ACC112 (cell line): ENCODE data around the gene DLG4.

Source experiments
- H2AFZ ChIP-seq: fragments of 200-600 bp; sonication (generic); one replicate; pipeline ENCODE4 v1.6.0; 2017; ENCODE audit warnings: antibody characterized with exemption, low read length; ENCODE audit not compliant: unreplicated experiment
- H3K27ac ChIP-seq: fragments of 200-600 bp; sonication (generic); 2 replicates; pipeline ENCODE4 v1.5.1; 2014; ENCODE audit warnings: low read depth, mild to moderate bottlenecking, antibody characterized with exemption, low read length, moderate library complexity
- H3K27me3 ChIP-seq: fragments of 200-600 bp; sonication (generic); 2 replicates; pipeline ENCODE4 v1.6.1; 2014; ENCODE audit warnings: mild to moderate bottlenecking, antibody characterized with exemption, low read length, moderate library complexity, mixed read lengths; ENCODE audit not compliant: insufficient read depth
- H3K36me3 ChIP-seq: fragments of 200-600 bp; sonication (generic); 2 replicates; pipeline ENCODE4 v1.6.1; 2016; ENCODE audit warnings: mild to moderate bottlenecking, antibody characterized with exemption, low read length, moderate library complexity, mixed read lengths; ENCODE audit not compliant: insufficient read depth
- H3K4me1 ChIP-seq: fragments of 200-600 bp; sonication (generic); one replicate; pipeline ENCODE4 v1.6.1; 2016; ENCODE audit warnings: low read length, mixed read lengths; ENCODE audit not compliant: insufficient read depth, unreplicated experiment, control insufficient read depth
- H3K4me3 ChIP-seq: fragments of 200-600 bp; sonication (generic); 2 replicates; pipeline ENCODE4 v1.5.1; 2014; ENCODE audit warnings: mild to moderate bottlenecking, low read depth, low read length
- H3K79me2 ChIP-seq: fragments of 200-600 bp; sonication (generic); one replicate; pipeline ENCODE4 v1.6.0; 2016; ENCODE audit warnings: low read length; ENCODE audit not compliant: control insufficient read depth, unreplicated experiment, insufficient read depth

DLG4 gene

DNA sequence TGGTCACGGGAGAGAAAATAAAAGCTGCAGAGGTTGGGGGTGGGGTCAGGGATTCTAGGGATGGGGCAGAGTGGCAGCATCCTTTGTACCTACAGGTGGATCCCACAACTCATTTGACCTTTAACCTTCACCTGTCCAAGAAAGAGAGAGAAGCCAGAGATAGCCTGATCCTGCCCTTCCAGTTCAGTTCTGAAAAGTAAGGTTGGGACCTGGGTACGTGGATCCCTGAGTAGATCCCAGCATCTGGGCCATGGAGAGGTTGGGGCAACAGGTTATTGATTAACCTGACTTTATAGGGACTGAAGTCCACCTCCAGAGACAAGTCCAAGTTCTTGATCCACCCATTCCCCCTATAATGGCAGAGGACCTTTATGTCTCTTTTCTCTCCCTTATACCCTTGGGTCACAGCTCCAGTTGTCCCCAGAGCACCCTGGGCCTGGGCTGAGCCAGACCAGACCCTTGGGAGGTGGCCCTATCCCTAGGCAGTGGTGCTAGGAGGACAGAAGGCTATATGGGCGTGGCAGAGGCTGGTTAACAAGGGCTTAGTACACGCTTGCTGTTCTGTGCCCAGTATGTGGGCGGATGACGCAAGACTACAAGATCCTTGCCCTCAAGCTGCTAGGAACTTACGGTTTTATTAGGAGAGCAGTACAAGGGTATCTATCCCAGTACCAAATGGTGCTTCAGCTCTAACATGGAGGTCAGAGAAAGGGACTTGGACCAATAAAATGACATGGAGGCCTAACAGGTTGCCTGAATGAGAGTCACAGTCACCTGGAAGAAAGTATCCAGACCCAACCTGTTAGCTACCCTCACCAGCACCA is 39.3 kb upstream of the DLG4 start:
- peaks cover 19% of the 10 kb centered on the region for H3K4me1 ChIP-seq
- peak overlapping the region; percentile 25; the same call in 1 of the 2 replicates for H3K4me3 ChIP-seq
- H3K79me2 ChIP-seq = peaks cover 5% of the 10 kb centered on the region
- H3K27ac ChIP-seq = peak overlapping the region; percentile 52
- peaks cover 16% of the 10 kb centered on the region for H3K27me3 ChIP-seq
- H2AFZ ChIP-seq = no peak overlapping the region
- H3K36me3 ChIP-seq = peaks cover 21% of the 10 kb centered on the region

DNA sequence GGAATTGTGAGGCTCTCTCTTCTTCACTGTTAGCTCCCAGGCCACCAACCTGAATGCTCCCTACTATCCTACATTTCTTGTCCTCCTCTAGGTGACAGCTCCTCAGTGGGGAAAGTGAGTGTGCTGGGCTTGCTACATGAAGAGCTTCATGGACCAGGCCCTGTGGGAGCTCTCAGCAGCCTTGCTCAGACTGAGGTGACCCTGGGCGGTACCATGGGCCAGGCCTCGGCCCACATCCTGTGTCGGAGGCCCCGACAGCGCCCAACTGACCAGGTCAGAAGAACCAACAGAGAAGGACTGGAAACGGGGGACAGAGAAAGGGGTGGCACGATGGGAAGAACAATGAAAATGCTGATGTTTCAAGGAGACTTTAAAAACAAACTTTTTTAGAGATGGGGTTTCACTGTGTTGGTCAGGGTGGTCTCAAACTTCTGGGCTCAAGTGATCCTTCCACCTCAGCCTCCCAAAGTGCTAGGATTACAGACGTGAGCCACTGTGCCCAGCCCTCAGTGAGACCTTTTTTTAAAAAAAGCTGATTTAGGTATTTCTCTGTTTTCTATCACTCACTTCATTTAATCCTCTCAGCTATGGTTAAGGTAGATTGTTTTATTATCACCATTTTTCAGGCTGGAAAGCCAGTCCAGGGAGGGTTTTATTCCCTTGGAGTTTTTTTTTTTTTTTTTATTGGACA is 37.3 kb upstream of the DLG4 start:
- Histone ChIP-seq H3K4me3 (no peak overlapping the region), H3K27me3 (peaks cover 9% of the 10 kb centered on the region), H3K4me1 (peaks cover 20% of the 10 kb centered on the region), H3K36me3 (peaks cover 26% of the 10 kb centered on the region), H3K27ac (no peak overlapping the region), H2AFZ (no peak overlapping the region), H3K79me2 (peaks cover 17% of the 10 kb centered on the region)

DNA sequence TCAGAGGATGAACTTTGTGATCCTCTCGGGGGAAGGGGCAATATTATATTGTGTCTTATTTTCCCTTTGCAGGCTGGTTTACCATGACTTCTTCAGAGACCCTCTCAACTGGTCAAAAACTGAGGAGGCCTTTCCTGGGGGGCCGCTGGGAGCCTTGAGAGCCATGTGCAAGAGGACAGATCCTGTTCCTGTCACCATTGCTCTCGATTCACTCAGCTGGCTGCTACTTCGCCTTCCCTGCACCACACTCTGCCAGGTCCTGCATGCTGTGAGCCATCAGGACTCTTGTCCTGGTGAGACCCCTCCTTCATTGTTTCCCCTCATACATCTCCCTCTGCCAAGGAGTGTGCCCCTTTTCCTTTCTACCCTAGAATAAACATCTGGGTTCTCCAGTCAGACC is 34.9 kb upstream of the DLG4 start:
- Histone ChIP-seq H3K36me3 (peaks cover 26% of the 10 kb centered on the region), H2AFZ (no peak overlapping the region), H3K4me3 (no peak overlapping the region; the same call in 1 of the 2 replicates), H3K79me2 (peaks cover 37% of the 10 kb centered on the region), H3K27ac (no peak overlapping the region), H3K27me3 (no peaks in the 10 kb centered on the region), H3K4me1 (peaks cover 27% of the 10 kb centered on the region)

DNA sequence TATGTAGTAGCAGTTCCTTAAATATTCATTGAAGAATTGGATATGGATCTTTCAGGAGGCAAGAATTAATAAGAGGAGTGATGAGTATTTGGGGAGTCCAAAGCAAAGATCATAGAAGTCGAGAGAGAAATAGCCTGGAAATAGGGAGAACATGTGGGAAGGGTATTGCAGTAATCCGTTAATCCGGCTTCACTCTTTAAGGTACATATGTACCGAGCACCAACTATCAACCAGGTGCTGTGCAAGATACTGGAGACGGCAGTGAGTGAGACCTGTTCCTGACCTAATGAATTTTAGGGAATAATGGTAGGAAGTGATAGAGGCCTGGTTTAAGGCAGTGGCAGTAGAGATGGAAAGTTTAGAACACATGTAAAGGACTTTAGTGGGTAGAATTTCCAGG is 33.4 kb upstream of the DLG4 start:
- peaks cover 15% of the 10 kb centered on the region; the same call in 1 of the 2 replicates for H3K36me3 ChIP-seq
- no peak overlapping the region for H2AFZ ChIP-seq
- H3K79me2 ChIP-seq = peaks cover 51% of the 10 kb centered on the region
- H3K4me1 ChIP-seq = peaks cover 25% of the 10 kb centered on the region
- H3K27ac ChIP-seq = peak overlapping the region; percentile 97
- no peaks in the 10 kb centered on the region for H3K27me3 ChIP-seq
- peak overlapping the region; percentile 96 for H3K4me3 ChIP-seq

DNA sequence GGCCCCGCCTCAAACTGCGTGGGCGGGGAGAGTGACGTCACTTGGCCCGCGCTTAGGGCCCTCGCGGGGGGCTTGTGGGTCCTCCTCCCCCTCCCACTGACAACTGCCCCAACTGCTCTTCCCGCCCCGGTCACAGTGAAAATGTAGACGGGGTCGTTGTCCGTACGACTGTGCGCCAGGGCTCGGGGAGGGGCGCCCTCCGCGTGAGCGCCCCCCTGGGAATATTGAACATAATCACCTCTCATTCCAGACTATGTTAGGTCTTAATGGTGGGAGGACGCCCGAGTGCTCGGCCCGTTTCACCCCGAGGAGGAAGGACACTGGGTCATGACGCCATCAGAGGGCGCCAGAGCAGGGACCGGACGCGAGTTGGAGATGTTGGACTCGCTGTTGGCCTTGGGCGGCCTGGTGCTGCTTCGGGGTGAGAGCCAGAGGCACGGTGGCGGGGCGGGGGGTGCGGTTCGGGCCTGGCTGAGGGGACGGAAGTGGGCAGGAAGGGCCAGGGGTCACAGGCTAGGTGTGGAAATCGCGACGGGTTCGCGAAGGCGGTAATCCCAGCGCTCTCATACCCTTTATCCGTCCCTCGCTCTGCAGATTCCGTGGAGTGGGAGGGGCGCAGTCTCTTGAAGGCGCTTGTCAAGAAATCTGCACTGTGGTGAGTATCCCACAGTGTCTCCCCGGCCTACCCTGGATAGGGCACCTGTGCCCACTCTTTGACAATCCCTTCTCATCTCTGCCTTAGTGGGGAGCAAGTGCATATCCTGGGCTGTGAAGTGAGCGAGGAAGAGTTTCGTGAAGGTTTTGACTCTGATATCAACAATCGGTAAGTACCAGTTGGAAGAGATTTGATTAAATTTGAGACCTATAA is 32.8 kb upstream of the DLG4 start, which contains the start of gene ELP5:
ELP5 (plus strand) TSS at position 40 of the 868 bp plus-strand sequence; CDS start at position 376, 336 bp downstream.
- Histone ChIP-seq H3K27ac (peak within 1 kb of the TSS; percentile 97), H3K27me3 (no peaks in the 10 kb centered on the region), H3K36me3 (peaks cover 15% of the 10 kb centered on the region; the same call in 1 of the 2 replicates), H2AFZ (peak within 1 kb of the TSS; percentile 93), H3K4me1 (peaks cover 25% of the 10 kb centered on the region), H3K79me2 (peaks cover 58% of the 10 kb centered on the region), H3K4me3 (peak within 1 kb of the TSS; percentile 96)

- Histone ChIP-seq H3K27me3 (no peaks in the 10 kb centered on the region), H3K79me2 (peaks cover 65% of the 10 kb centered on the region), H3K4me1 (peaks cover 25% of the 10 kb centered on the region), H3K36me3 (peaks cover 15% of the 10 kb centered on the region; the same call in 1 of the 2 replicates), H3K4me3 (peak within 1 kb of the TSS; percentile 96), H3K27ac (peak within 1 kb of the TSS; percentile 97), H2AFZ (peak within 1 kb of the TSS; percentile 93)
Observed at GRCh38 chr17:7251661-7252175, 32.1 kb upstream of the DLG4 start, which contains the start of gene CTDNEP1. CTDNEP1 (minus strand) TSS chr17:7251734; CDS start chr17:7251296, 438 bp downstream.

DNA sequence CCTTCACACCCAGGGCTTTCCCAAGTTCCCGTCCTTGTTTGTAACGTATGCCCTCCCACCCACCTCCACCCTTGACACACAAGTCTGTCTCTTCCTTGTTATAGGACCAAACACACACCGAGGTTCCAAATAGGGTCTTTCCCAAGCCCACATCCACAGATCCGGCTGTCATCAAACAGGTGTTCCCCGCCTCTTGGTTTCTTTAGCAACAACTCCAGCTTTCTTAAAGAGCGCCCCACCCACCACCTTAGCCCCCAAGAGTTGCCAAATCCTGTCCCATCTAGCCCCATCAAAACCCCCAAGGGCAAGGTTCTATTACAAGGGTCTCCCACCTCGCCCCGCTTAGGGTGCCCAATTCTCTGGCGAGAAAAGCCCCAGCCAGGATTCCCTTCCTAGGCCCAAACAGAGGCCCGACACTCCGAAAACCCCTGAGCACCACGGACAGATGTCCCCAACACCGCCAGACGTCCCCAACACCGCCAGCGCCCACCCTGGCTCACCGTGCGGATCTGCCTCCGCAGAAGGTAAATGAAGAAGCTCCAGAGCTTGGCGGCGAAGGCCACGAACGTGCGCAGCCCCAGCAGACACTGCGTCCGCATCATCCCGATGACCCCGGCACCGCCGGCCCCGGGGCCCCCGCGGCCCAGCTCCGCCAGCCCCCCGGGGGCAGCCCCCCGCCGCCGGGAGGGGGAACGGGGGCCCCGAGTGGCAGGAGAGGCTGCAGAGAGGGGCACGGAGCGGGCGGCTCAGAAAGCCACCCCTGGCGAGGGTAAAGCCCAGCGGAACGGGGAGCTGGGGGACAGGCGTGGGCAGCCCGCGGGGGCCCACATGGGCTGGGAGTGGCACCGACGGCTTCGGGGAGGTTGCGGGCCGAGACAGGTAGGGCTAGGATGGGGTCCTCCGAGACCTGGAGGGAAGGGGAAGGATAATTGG is 31.3 kb upstream of the DLG4 start:
- peak overlapping the region; percentile 97 for H3K27ac ChIP-seq
- H3K36me3 ChIP-seq = peaks cover 15% of the 10 kb centered on the region; the same call in 1 of the 2 replicates
- peak overlapping the region; percentile 96 for H3K4me3 ChIP-seq
- peaks cover 65% of the 10 kb centered on the region for H3K79me2 ChIP-seq
- no peaks in the 10 kb centered on the region for H3K27me3 ChIP-seq
- peaks cover 25% of the 10 kb centered on the region for H3K4me1 ChIP-seq
- H2AFZ ChIP-seq = peak overlapping the region; percentile 47

DNA sequence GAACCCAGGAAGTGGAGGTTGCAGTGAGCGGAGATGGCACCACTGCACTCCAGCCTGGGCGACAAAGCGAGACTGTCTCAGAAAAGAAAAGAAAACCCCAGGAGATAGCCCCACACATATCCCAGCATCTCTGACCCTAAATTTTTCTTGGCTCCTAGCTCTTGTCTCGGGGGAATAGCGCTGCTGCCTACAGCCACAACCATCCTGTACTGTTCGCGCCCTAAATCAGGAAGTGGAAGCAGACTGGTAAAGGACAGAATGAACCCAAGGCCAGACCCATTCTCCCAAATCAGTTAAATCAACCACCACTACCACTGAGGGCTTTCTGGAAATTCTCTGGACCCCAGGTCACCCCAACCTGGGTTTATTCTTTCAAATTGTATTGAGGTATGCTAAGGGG is 30.2 kb upstream of the DLG4 start:
- Histone ChIP-seq H3K79me2 (peaks cover 65% of the 10 kb centered on the region), H3K4me3 (peak overlapping the region; percentile 96), H2AFZ (no peak overlapping the region), H3K27ac (no peak overlapping the region), H3K27me3 (no peaks in the 10 kb centered on the region), H3K4me1 (peaks cover 25% of the 10 kb centered on the region), H3K36me3 (peaks cover 12% of the 10 kb centered on the region; the same call in 1 of the 2 replicates)

GRCh38 chr17:7249214-7249613 is 29.6 kb upstream of the DLG4 start:
- H3K4me3 ChIP-seq = peak overlapping the region; percentile 23; the same call in 1 of the 2 replicates
- H3K27me3 ChIP-seq = no peaks in the 10 kb centered on the region
- H2AFZ ChIP-seq = no peak overlapping the region
- H3K27ac ChIP-seq = no peak overlapping the region
- peaks cover 8% of the 10 kb centered on the region; the same call in 1 of the 2 replicates for H3K36me3 ChIP-seq
- peaks cover 25% of the 10 kb centered on the region for H3K4me1 ChIP-seq
- peaks cover 63% of the 10 kb centered on the region for H3K79me2 ChIP-seq
